HepG2 (cell line): ENCODE measurements around the gene KDELR3. TPM values are rescaled to one million over a fixed set of nuclear protein-coding genes. Genes with fewer than 3 reads are reported as not detected.

Source experiments
- ATAC-seq: fragments of 200-7000 bp; cut with Tn5 transposase; 3 replicates; pipeline ENCODE4 v1.9.1; 2020; ENCODE audit warnings: mild to moderate bottlenecking, moderate library complexity
- BruUV-seq: library from RNA; stranded (reverse); fragments of 400-500 nt; replicated peaks from 2 replicates; lab custom pipeline; 2021; lab: Mats Ljungman, UMichigan
- CTCF ChIA-PET: fragments of 300-600 bp; formaldehyde crosslinking; extraction: SDS; loops from one replicate; lab custom pipeline; 2021; ENCODE audit warnings: low total read pairs, inconsistent platforms, low intra/inter-chr PET ratio; lab: Yijun Ruan, JAX
- POLR2A ChIA-PET: fragments of 350-600 bp; sonication (Branson Sonifier 250); formaldehyde crosslinking; loops from one replicate; lab custom pipeline; 2020; ENCODE audit warnings: antibody characterized with exemption, inconsistent platforms; lab: Yijun Ruan, JAX
- DNase-seq: peaks from one replicate; pipeline ENCODE4 v3.0.0-alpha.2; 2015; ENCODE audit warnings: low spot score
- FAIRE-seq: peaks from 3 replicates; lab custom pipeline; 2011; peaks lifted over from hg19 to GRCh38; lab: Jason Lieb, UNC
- H2AFZ ChIP-seq: one replicate; pipeline ENCODE4 v1.6.1; 2011; ENCODE audit warnings: low read length, inconsistent platforms
- H3K27ac ChIP-seq: fragments of 300-600 bp; 3 replicates; pipeline ENCODE4 v1.8.0; 2011; ENCODE audit warnings: mixed run types, mild to moderate bottlenecking, mixed read lengths, low read length, inconsistent platforms; ENCODE audit not compliant: insufficient read depth; ENCODE audit errors: extremely low read length
- H3K27me3 ChIP-seq, 2 experiments: fragments of 200-600 bp in 1 of 2; 2 replicates in 1 of 2; 3 replicates in 1 of 2; pipeline versions ENCODE4 v1.6.0 to v1.8.0; 2011; ENCODE audit warnings: low read length in 2 of 2, mild to moderate bottlenecking in 2 of 2, moderate library complexity in 2 of 2, inconsistent platforms in 1 of 2; ENCODE audit not compliant: insufficient read depth in 2 of 2, control insufficient read depth in 1 of 2
- H3K36me3 ChIP-seq, 2 experiments: fragments of 200-600 bp in 1 of 2; replicated peaks in 1 of 2; 2 replicates in 1 of 2; 3 replicates in 1 of 2; pipeline versions ENCODE4 v1.5.1 to v1.8.0; 2011; ENCODE audit warnings: low read length in 2 of 2, inconsistent platforms in 1 of 2; ENCODE audit not compliant: insufficient read depth in 2 of 2, control insufficient read depth in 1 of 2
- H3K4me1 ChIP-seq: 2 replicates; pipeline ENCODE4 v1.5.1; 2012; ENCODE audit warnings: low read length, inconsistent platforms; ENCODE audit not compliant: insufficient read depth
- H3K4me2 ChIP-seq: 2 replicates; pipeline ENCODE4 v1.6.0; 2011; ENCODE audit warnings: low read depth, low read length, inconsistent platforms
- H3K4me3 ChIP-seq, 3 experiments: fragments of 200-600 bp in 1 of 3; sonication (generic), shearing (Covaris generic) in 1 of 3; replicated peaks in 1 of 3; 2 replicates each; pipeline ENCODE4 v1.5.1; 2011 to 2016; ENCODE audit warnings: low read length in 3 of 3, inconsistent platforms in 2 of 3, low read depth in 2 of 3, mild to moderate bottlenecking in 2 of 3, control low read depth in 1 of 3, mixed read lengths in 1 of 3; ENCODE audit not compliant: insufficient read depth in 1 of 3
- H3K79me2 ChIP-seq: one replicate; pipeline ENCODE4 v1.6.1; 2011; ENCODE audit warnings: low read length, inconsistent platforms; ENCODE audit not compliant: insufficient read depth
- H3K9ac ChIP-seq: 2 replicates; pipeline ENCODE4 v1.6.0; 2011; ENCODE audit warnings: mild to moderate bottlenecking, low read depth, low read length, inconsistent platforms; ENCODE audit not compliant: insufficient read depth
- H3K9me3 ChIP-seq: 2 replicates; pipeline ENCODE4 v1.5.1; 2012; ENCODE audit warnings: mild to moderate bottlenecking, low read length
- H4K20me1 ChIP-seq: 2 replicates; pipeline ENCODE4 v1.6.0; 2011; ENCODE audit warnings: inconsistent platforms, mild to moderate bottlenecking, low read length, moderate library complexity; ENCODE audit not compliant: insufficient read depth
- AGO2 ChIP-seq: fragments of 200-400 bp; formaldehyde crosslinking; optimal IDR thresholded peaks from 2 replicates; pipeline ENCODE3; 2017; ENCODE audit warnings: mild to moderate bottlenecking, low read depth, low read length, moderate library complexity
- JARID2 ChIP-seq: sonication (generic); formaldehyde crosslinking; IDR thresholded peaks from 2 replicates; pipeline ENCODE4 v1.8.1; 2023; ENCODE audit warnings: missing genetic modification reagents, inconsistent platforms; ENCODE audit not compliant: insufficient replicate concordance
- NRL ChIP-seq: sonication (generic); formaldehyde crosslinking; IDR thresholded peaks from 2 replicates; pipeline ENCODE4 v1.5.0; 2020; ENCODE audit warnings: missing genetic modification reagents, mild to moderate bottlenecking, moderate library complexity, borderline replicate concordance
- RNF2 ChIP-seq: fragments of 450-650 bp; conservative IDR thresholded peaks from 2 replicates; pipeline ENCODE4 v1.6.1; 2016; ENCODE audit warnings: low read depth
- SP140L ChIP-seq: sonication (generic); formaldehyde crosslinking; IDR thresholded peaks from 2 replicates; pipeline ENCODE4 v1.4.0; 2020; ENCODE audit warnings: missing genetic modification reagents, borderline replicate concordance
- ZBTB21 ChIP-seq: sonication (generic); formaldehyde crosslinking; IDR thresholded peaks from 2 replicates; pipeline ENCODE4 v1.4.0; 2020; ENCODE audit warnings: missing genetic modification reagents
- ZBTB3 ChIP-seq: sonication (generic); formaldehyde crosslinking; IDR thresholded peaks from 2 replicates; pipeline ENCODE4 v1.4.0; 2020; ENCODE audit warnings: low read depth, mild to moderate bottlenecking, moderate library complexity, missing genetic modification reagents, borderline replicate concordance
- ZMYM3 ChIP-seq: sonication (generic); formaldehyde crosslinking; IDR thresholded peaks from 2 replicates; pipeline ENCODE4 v1.5.1; 2020; ENCODE audit warnings: mild to moderate bottlenecking, missing genetic modification reagents
- ZNF33A ChIP-seq: sonication (generic); formaldehyde crosslinking; IDR thresholded peaks from 2 replicates; pipeline ENCODE4 v1.5.1; 2020; ENCODE audit warnings: missing genetic modification reagents, mild to moderate bottlenecking, moderate library complexity, borderline replicate concordance
- ZNF768 ChIP-seq: sonication (generic); formaldehyde crosslinking; IDR thresholded peaks from 2 replicates; pipeline ENCODE4 v1.4.0; 2020; ENCODE audit warnings: missing genetic modification reagents
- ZNF83 ChIP-seq: sonication (generic); formaldehyde crosslinking; IDR thresholded peaks from 2 replicates; pipeline ENCODE4 v1.4.0; 2020; ENCODE audit warnings: missing genetic modification reagents, mild to moderate bottlenecking, borderline replicate concordance
- WGBS: methylation state at CpG from one replicate; pipeline ENCODE4 v1.1.6; 2017; ENCODE audit warnings: low lambda C conversion rate; 5-methylcytosine and 5-hydroxymethylcytosine counted together
- in situ Hi-C: cut with HindIII; loops from 2 replicates; pipeline ENCODE4 v1.10.0; 2017; ENCODE audit warnings: low pct_unique_long_range_greater_than_20kb; ENCODE audit not compliant: extremely low pct_ligation_motif_present
- intact Hi-C: fragments of 100-400 bp; cut with micrococcal nuclease; formaldehyde crosslinking; loops from one replicate; pipeline ENCODE4 v1.10.0; 2022; ENCODE audit not compliant: unreplicated experiment
- polyA plus RNA-seq, 8 experiments: library from polyadenylated mRNA; depleted of rRNA in 3 of 8; stranded (reverse) in 7 of 8; unstranded in 1 of 8; fragments of >200 nt; fragmentation: Illumina TruSeq in 4 of 8; extraction: Trizol in 4 of 8; gene quantifications; 2 replicates each; pipeline versions ENCODE4 v1.2.1 to v1.2.3, GENCODE V29; 2011 to 2016; ENCODE audit warnings: low read depth in 4 of 8, missing spikeins in 1 of 8, mixed read lengths in 1 of 8; ENCODE audit not compliant: insufficient read depth in 1 of 8
- total RNA-seq, 5 experiments: library from RNA; depleted of rRNA; stranded (reverse); fragments of >200 nt; fragmentation: Illumina TruSeq; extraction: Trizol; gene quantifications; 2 replicates each; pipeline ENCODE4 v1.2.3, GENCODE V29; 2016; ENCODE audit warnings: low read depth in 1 of 5
- TF ChIP-seq, protein P1 (sequence below): sonication (generic); formaldehyde crosslinking; IDR thresholded peaks from 2 replicates; pipeline ENCODE4 v1.8.1; 2023; ENCODE audit warnings: mild to moderate bottlenecking, missing genetic modification reagents
- TF ChIP-seq, protein P2 (sequence below), 2 experiments: IDR thresholded peaks; 2 replicates each; pipeline ENCODE4 v1.6.1; 2011 to 2012; ENCODE audit warnings: low read length in 2 of 2, borderline replicate concordance in 1 of 2, low read depth in 1 of 2, mild to moderate bottlenecking in 1 of 2, moderate library complexity in 1 of 2

Gene KDELR3
- total and polyA plus RNA-seq, 2 of the 13 experiments (the other 11 are each of a cell fraction or from before 2014, with no cell fraction given) = 24.2 to 65.7 TPM

DNA sequence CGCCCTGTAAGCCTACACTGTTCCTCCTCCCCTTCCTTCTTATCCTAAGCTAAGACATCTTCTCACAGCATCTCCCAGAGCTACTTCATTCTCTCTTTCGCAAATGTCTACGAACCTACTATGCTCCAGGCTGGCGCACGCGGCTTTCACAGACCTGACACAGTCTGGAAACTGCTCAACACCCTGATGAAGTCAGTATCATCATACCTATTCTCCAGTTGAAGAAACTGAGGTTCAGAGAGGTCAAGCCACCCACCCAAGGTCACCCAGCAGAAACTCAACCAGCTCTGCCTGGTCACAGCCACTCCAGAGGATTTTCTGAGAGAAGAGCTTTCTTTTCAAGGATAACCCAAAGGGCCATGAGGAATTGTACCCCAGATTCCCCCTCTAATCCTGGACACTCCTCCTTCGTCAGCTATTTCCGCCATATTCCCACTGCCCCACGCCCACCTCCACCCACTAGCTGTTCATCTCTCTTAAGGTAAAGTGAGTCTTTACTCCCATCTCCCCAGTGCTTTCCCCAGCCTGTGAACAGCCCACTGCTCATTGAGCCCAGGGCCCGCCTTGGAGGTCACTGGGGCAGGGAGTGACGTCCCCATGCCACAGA lies 14.7 kb upstream of the KDELR3 start:
- 43% methylated on average over 11 of the region's 11 CpGs for WGBS
- ATAC-seq (no peak), DNase-seq (no peak), FAIRE-seq (no peak)
- BruUV-seq = no TSS peak
- H3K27ac ChIP-seq = no peak overlapping the region
- in situ Hi-C loops = no loop called here
- H3K79me2 ChIP-seq = no peaks in the 10 kb centered on the region
- intact Hi-C loops = no loop called here
- peaks cover 19 to 76% of the 10 kb centered on the region in 2 experiments for H3K27me3 ChIP-seq
- 0 out of 2 replicates have a peak, but pooled peaks have one; percentile 31 for TF ChIP-seq ZMYM3
- peak; percentile 80; the same call in 1 of the 2 replicates for TF ChIP-seq ZNF768 (CRISPR knock-in tag)
- no peak for TF ChIP-seq ZNF83 (CRISPR knock-in tag)
- no peaks in the 10 kb centered on the region for H4K20me1 ChIP-seq
- ChIA-PET CTCF (no interaction called here), POLR2A (interaction anchor here (0.6 to 0.7 kb wide), 2 partner anchors 28 to 135 kb away, joined by 3 to 4 read pairs; no protein-coding TSS in a partner anchor)
- H3K4me1 ChIP-seq = peaks cover 11% of the 10 kb centered on the region
- no peak overlapping the region for H2AFZ ChIP-seq
- H3K36me3 ChIP-seq = no peaks in the 10 kb centered on the region
- no peak overlapping the region for H3K4me3 ChIP-seq
- H3K9ac ChIP-seq = no peak overlapping the region
- no peak overlapping the region for H3K4me2 ChIP-seq
- H3K9me3 ChIP-seq = no peaks in the 10 kb centered on the region

DNA sequence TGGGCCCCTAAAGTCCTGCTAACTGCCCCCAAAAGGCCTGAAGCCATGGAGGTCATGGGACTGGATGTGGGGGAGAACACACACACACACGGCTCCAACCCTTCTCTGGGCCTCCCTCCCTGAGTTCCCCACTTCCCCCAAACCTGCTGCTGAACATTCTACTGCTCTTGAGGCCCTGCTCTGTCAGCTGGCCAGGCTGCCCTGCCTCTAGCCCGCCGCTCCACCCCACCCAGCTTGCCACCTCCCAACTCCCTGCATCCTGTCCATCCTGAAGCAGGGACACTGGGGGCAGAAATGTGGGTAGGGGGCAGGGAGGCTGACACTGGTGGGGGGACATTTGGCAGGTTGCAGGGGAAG lies 13.9 kb upstream of the KDELR3 start:
- ChIA-PET CTCF (no interaction called here), POLR2A (no interaction called here)
- H4K20me1 ChIP-seq = no peaks in the 10 kb centered on the region
- no peaks in the 10 kb centered on the region for H3K79me2 ChIP-seq
- no peak overlapping the region for H3K4me3 ChIP-seq
- H2AFZ ChIP-seq = no peak overlapping the region
- no peak for FAIRE-seq
- in situ Hi-C loops (no loop called here), intact Hi-C loops (no loop called here)
- peaks cover 15% of the 10 kb centered on the region for H3K4me1 ChIP-seq
- peak; percentile 6; the same call in 1 of the 3 replicates for ATAC-seq
- H3K27me3 ChIP-seq = peaks cover 19 to 81% of the 10 kb centered on the region in 2 experiments
- DNase-seq = no peak
- no peaks in the 10 kb centered on the region for H3K9me3 ChIP-seq
- no peak overlapping the region for H3K9ac ChIP-seq
- BruUV-seq = no TSS peak
- H3K36me3 ChIP-seq = no peaks in the 10 kb centered on the region
- WGBS = 12% methylated on average over 3 of the region's 3 CpGs
- H3K4me2 ChIP-seq = no peak overlapping the region
- no peak overlapping the region for H3K27ac ChIP-seq
- TF ChIP-seq, protein P1, sequence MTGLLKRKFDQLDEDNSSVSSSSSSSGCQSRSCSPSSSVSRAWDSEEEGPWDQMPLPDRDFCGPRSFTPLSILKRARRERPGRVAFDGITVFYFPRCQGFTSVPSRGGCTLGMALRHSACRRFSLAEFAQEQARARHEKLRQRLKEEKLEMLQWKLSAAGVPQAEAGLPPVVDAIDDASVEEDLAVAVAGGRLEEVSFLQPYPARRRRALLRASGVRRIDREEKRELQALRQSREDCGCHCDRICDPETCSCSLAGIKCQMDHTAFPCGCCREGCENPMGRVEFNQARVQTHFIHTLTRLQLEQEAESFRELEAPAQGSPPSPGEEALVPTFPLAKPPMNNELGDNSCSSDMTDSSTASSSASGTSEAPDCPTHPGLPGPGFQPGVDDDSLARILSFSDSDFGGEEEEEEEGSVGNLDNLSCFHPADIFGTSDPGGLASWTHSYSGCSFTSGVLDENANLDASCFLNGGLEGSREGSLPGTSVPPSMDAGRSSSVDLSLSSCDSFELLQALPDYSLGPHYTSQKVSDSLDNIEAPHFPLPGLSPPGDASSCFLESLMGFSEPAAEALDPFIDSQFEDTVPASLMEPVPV (CRISPR knock-in tag) = no peak
- TF ChIP-seq SP140L (CRISPR knock-in tag) (no peak), ZBTB21 (CRISPR knock-in tag) (no peak), NRL (CRISPR knock-in tag) (no peak), AGO2 (no peak), RNF2 (no peak), ZNF33A (CRISPR knock-in tag) (no peak), ZBTB3 (CRISPR knock-in tag) (no peak), JARID2 (CRISPR knock-in tag) (no peak)
- TF ChIP-seq, protein P2, sequence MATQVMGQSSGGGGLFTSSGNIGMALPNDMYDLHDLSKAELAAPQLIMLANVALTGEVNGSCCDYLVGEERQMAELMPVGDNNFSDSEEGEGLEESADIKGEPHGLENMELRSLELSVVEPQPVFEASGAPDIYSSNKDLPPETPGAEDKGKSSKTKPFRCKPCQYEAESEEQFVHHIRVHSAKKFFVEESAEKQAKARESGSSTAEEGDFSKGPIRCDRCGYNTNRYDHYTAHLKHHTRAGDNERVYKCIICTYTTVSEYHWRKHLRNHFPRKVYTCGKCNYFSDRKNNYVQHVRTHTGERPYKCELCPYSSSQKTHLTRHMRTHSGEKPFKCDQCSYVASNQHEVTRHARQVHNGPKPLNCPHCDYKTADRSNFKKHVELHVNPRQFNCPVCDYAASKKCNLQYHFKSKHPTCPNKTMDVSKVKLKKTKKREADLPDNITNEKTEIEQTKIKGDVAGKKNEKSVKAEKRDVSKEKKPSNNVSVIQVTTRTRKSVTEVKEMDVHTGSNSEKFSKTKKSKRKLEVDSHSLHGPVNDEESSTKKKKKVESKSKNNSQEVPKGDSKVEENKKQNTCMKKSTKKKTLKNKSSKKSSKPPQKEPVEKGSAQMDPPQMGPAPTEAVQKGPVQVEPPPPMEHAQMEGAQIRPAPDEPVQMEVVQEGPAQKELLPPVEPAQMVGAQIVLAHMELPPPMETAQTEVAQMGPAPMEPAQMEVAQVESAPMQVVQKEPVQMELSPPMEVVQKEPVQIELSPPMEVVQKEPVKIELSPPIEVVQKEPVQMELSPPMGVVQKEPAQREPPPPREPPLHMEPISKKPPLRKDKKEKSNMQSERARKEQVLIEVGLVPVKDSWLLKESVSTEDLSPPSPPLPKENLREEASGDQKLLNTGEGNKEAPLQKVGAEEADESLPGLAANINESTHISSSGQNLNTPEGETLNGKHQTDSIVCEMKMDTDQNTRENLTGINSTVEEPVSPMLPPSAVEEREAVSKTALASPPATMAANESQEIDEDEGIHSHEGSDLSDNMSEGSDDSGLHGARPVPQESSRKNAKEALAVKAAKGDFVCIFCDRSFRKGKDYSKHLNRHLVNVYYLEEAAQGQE (IDR thresholded peaks at IDR 0.05; ENCODE audit: borderline replicate concordance in 1 of 2, low read depth in 1 of 2, low read length in 2 of 2) = no peak
